B cell (primary cell): Measurements from ENCODE around the gene RREB1. TPM values are rescaled to one million over a fixed set of nuclear protein-coding genes. Genes with fewer than 3 reads are reported as not detected.

Source experiments
- ATAC-seq: fragments of 200-7000 bp; cut with Tn5 transposase; one replicate; pipeline ENCODE4 v1.10.0; 2021; ENCODE audit warnings: low read depth, mild to moderate bottlenecking, moderate number of reproducible peaks, moderate library complexity
- CTCF ChIA-PET: fragments of 350-600 bp; sonication (Branson Sonifier 250); formaldehyde crosslinking; loops from one replicate; lab custom pipeline; 2021; ENCODE audit warnings: antibody characterized with exemption, inconsistent platforms; lab: Charles Lee
- POLR2A ChIA-PET: fragments of 350-600 bp; sonication (Branson Sonifier 250); formaldehyde crosslinking; loops from one replicate; lab custom pipeline; 2021; ENCODE audit warnings: antibody characterized with exemption; lab: Charles Lee
- DNase-seq: peaks from one replicate; pipeline ENCODE4 v3.0.0; 2013
- H2AFZ ChIP-seq: 2 replicates; pipeline ENCODE4 v1.6.1; 2012; ENCODE audit warnings: mild to moderate bottlenecking, low read depth, low read length; ENCODE audit not compliant: insufficient read depth, poor library complexity, severe bottlenecking
- H3K27ac ChIP-seq, 2 donors: 1 replicate in 1 of 2; 2 replicates in 1 of 2; pipeline ENCODE4 v1.5.1; 2012 to 2013; ENCODE audit warnings: low read length in 2 of 2, mild to moderate bottlenecking in 2 of 2, moderate library complexity in 1 of 2
- H3K27me3 ChIP-seq, 4 experiments: fragments of 200-600 bp in 1 of 4; sonication (generic) in 1 of 4; replicated peaks in 1 of 4; 1 replicate in 2 of 4; 2 replicates in 2 of 4; pipeline versions ENCODE4 v1.6.1 to v1.7.0; 2013 to 2016; ENCODE audit warnings: low read length in 3 of 4, mild to moderate bottlenecking in 2 of 4, mixed read lengths in 1 of 4, moderate library complexity in 1 of 4; ENCODE audit not compliant: insufficient read depth in 4 of 4, control insufficient read depth in 3 of 4; ENCODE audit errors: control extremely low read depth in 1 of 4
- H3K36me3 ChIP-seq, 2 experiments: replicated peaks in 1 of 2; 1 replicate in 1 of 2; 2 replicates in 1 of 2; pipeline versions ENCODE4 v1.6.1 to v1.7.1; 2013; ENCODE audit warnings: low read length in 1 of 2; ENCODE audit not compliant: insufficient read depth in 2 of 2, control insufficient read depth in 1 of 2; ENCODE audit errors: control extremely low read depth in 1 of 2, extremely low read depth in 1 of 2
- H3K4me1 ChIP-seq, 2 donors: fragments of 200-600 bp in 1 of 2; sonication (generic) in 1 of 2; 1 replicate in 1 of 2; 2 replicates in 1 of 2; pipeline versions ENCODE4 v1.5.1 to v1.6.1; 2013 to 2017; ENCODE audit warnings: low read length in 2 of 2; ENCODE audit not compliant: control insufficient read depth in 2 of 2, insufficient read depth in 2 of 2
- H3K4me2 ChIP-seq: replicated peaks from 2 replicates; pipeline ENCODE3; 2012; ENCODE audit warnings: mild to moderate bottlenecking, low read depth, low read length; ENCODE audit not compliant: poor library complexity, severe bottlenecking
- H3K4me3 ChIP-seq, 5 experiments: fragments of 200-600 bp in 1 of 5; sonication (generic) in 1 of 5; 1 replicate in 3 of 5; 2 replicates in 2 of 5; pipeline versions ENCODE4 v1.5.1 to v1.7.0; 2011 to 2016; ENCODE audit warnings: low read length in 4 of 5, mild to moderate bottlenecking in 4 of 5, low read depth in 2 of 5, control low read depth in 1 of 5, moderate library complexity in 1 of 5; ENCODE audit not compliant: insufficient read depth in 1 of 5; ENCODE audit errors: control extremely low read depth in 1 of 5, extremely low read depth in 1 of 5
- H3K79me2 ChIP-seq: fragments of 200-600 bp; sonication (generic); one replicate; pipeline ENCODE4 v1.6.0; 2016; ENCODE audit warnings: low read length; ENCODE audit not compliant: control insufficient read depth, insufficient read depth
- H3K9ac ChIP-seq: fragments of 200-600 bp; sonication (generic); 2 replicates; pipeline ENCODE4 v1.6.1; 2017; ENCODE audit warnings: mild to moderate bottlenecking, low read length, moderate library complexity
- H3K9me3 ChIP-seq, 3 donors: one replicate each; pipeline versions ENCODE4 v1.6.1 to v1.7.1; 2013; ENCODE audit warnings: low read length in 2 of 3; ENCODE audit not compliant: control insufficient read depth in 2 of 3, insufficient read depth in 1 of 3; ENCODE audit errors: control extremely low read depth in 1 of 3
- H4K20me1 ChIP-seq: 2 replicates; pipeline ENCODE4 v1.6.0; 2012; ENCODE audit warnings: mild to moderate bottlenecking, low read length; ENCODE audit not compliant: insufficient read depth, control insufficient read depth, poor library complexity, severe bottlenecking
- H3K27ac Mint-ChIP-seq: one replicate; pipeline ENCODE4 v1.8.0; 2021; ENCODE audit warnings: mixed read lengths
- H3K27me3 Mint-ChIP-seq: one replicate; pipeline ENCODE4 v1.8.0; 2021; ENCODE audit warnings: mixed read lengths
- H3K4me1 Mint-ChIP-seq: one replicate; pipeline ENCODE4 v1.8.0; 2021; ENCODE audit warnings: mixed read lengths
- H3K4me3 Mint-ChIP-seq: one replicate; pipeline ENCODE4 v1.8.0; 2021; ENCODE audit warnings: mixed read lengths
- H3K9me3 Mint-ChIP-seq: one replicate; pipeline ENCODE4 v1.8.0; 2022; ENCODE audit warnings: mixed read lengths; ENCODE audit not compliant: insufficient read depth
- EZH2 ChIP-seq: IDR thresholded peaks from 2 replicates; pipeline ENCODE4 v1.6.1; 2012; ENCODE audit warnings: borderline replicate concordance, low read depth, mild to moderate bottlenecking, moderate library complexity, low read length; ENCODE audit not compliant: insufficient read depth, poor library complexity, severe bottlenecking
- WGBS: methylation state at CpG from one replicate; pipeline ENCODE4 v1.1.5; 2013; ENCODE audit warnings: missing lambda C conversion rate; ENCODE audit not compliant: insufficient coverage; 5-methylcytosine and 5-hydroxymethylcytosine counted together
- intact Hi-C: fragments of 100-400 bp; cut with micrococcal nuclease; formaldehyde crosslinking; loops from one replicate; pipeline ENCODE4 v1.10.0; 2022
- polyA plus RNA-seq: library from polyadenylated mRNA; depleted of rRNA; stranded (reverse); fragments of >200 nt; gene quantifications from 2 replicates; pipeline ENCODE4 v1.2.3, GENCODE V29; 2012
- total RNA-seq, 2 donors: library from RNA; stranded (reverse); fragments of 120-200 nt in 1 of 2; gene quantifications; 1 replicate in 1 of 2; 2 replicates in 1 of 2; pipeline versions ENCODE4 v1.2.3 to v1.2.4, GENCODE V29; 2013 to 2022
- TF ChIP-seq, protein P1 (sequence below): fragments of 200-600 bp; IDR thresholded peaks from one replicate; pipeline ENCODE4 v1.8.0; 2022; ENCODE audit warnings: antibody characterized with exemption, mild to moderate bottlenecking

The RREB1 gene
- total and polyA plus RNA-seq, 2 donors (not counting 1 experiment from before 2014, with no cell fraction given) = 10.4 to 58.6 TPM

DNA sequence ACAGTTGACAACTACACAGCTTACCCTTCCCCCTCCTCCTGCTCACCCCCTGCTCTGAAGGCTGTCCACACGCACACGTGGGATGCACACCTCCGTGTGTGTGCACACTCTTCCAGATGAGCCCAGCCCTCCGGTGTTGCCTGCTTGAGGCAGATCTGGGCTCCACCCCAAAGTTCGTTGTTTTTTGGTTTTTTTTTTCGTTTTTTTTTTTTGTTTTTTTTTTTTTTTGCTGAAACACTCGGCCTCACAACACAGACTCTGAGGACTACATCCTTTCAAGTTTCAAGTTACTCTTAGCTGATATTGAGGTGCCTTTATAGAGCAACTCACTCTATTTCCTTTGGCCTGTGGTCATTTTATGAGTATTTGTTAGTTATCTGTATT, 88.2 kb downstream of the RREB1 start:
- H3K79me2 ChIP-seq = peaks cover 19% of the 10 kb centered on the region
- no peak overlapping the region for H3K9ac ChIP-seq
- Mint-ChIP-seq H3K9me3 (no peaks in the 10 kb centered on the region), H3K4me1 (peaks cover 6% of the 10 kb centered on the region), H3K27ac (no peak overlapping the region), H3K27me3 (no peaks in the 10 kb centered on the region), H3K4me3 (no peak overlapping the region)
- ChIA-PET POLR2A (interaction anchor here (0.7 kb wide), 2 partner anchors 117 to 586 kb away, joined by 4 to 5 read pairs; no protein-coding TSS in a partner anchor), CTCF (no interaction called here)
- no peak overlapping the region for H3K4me2 ChIP-seq
- peaks cover 0 to 2% of the 10 kb centered on the region in 2 donors for H3K4me1 ChIP-seq
- TF ChIP-seq EZH2 = no peak
- ATAC-seq (no peak), DNase-seq (no peak)
- no peaks in the 10 kb centered on the region for H3K9me3 ChIP-seq
- H3K27ac ChIP-seq = no peak overlapping the region
- peaks cover 3 to 19% of the 10 kb centered on the region in 2 experiments for H3K36me3 ChIP-seq
- H3K4me3 ChIP-seq = no peak overlapping the region
- intact Hi-C loops = no loop called here
- H2AFZ ChIP-seq = no peak overlapping the region
- H3K27me3 ChIP-seq = no peaks in the 10 kb centered on the region
- peaks cover 21% of the 10 kb centered on the region for H4K20me1 ChIP-seq
- WGBS = 96% methylated on average over 4 of the region's 7 CpGs

DNA sequence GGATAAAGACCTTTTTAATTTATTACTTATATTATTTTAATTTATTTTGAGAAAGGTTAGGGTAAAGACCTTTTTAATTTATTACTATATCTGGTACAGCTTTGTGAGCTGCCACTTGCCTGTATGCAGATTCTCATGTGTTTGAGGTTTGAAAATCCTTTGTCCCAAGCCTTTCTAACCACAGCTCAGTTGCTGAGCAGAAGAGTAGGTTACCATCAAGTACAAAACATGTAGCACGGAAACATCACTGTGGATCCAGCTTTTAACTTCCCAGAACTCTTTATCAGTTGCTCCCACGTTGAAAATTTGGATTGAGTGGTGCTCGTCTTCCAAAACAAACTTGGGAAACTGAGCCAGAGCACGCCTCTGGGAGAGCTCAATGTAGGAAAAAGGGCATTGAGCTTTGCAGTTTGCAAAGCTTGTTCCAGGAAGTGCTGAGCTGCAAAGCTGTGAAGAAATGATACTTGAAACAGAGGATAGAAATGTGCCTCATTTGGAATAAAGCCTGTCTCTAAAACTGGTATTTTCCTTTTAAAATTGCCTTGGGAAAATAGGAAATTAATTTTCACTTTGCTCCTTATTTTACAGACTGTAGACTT, 89.0 kb downstream of the RREB1 start:
- H3K4me3 ChIP-seq = no peak overlapping the region
- H3K27me3 ChIP-seq = no peaks in the 10 kb centered on the region
- H3K9me3 ChIP-seq = no peaks in the 10 kb centered on the region
- intact Hi-C loops = no loop called here
- no peak overlapping the region for H3K27ac Mint-ChIP-seq
- CTCF ChIA-PET = no interaction called here
- no peaks in the 10 kb centered on the region for H3K9me3 Mint-ChIP-seq
- peaks cover 14% of the 10 kb centered on the region for H3K4me1 Mint-ChIP-seq
- peaks cover 3 to 19% of the 10 kb centered on the region in 2 experiments for H3K36me3 ChIP-seq
- H3K27ac ChIP-seq = no peak overlapping the region
- ATAC-seq = no peak
- H3K4me3 Mint-ChIP-seq = no peak overlapping the region
- 90% methylated on average over 2 of the region's 4 CpGs for WGBS
- no peak for TF ChIP-seq EZH2
- TF ChIP-seq, protein P1, sequence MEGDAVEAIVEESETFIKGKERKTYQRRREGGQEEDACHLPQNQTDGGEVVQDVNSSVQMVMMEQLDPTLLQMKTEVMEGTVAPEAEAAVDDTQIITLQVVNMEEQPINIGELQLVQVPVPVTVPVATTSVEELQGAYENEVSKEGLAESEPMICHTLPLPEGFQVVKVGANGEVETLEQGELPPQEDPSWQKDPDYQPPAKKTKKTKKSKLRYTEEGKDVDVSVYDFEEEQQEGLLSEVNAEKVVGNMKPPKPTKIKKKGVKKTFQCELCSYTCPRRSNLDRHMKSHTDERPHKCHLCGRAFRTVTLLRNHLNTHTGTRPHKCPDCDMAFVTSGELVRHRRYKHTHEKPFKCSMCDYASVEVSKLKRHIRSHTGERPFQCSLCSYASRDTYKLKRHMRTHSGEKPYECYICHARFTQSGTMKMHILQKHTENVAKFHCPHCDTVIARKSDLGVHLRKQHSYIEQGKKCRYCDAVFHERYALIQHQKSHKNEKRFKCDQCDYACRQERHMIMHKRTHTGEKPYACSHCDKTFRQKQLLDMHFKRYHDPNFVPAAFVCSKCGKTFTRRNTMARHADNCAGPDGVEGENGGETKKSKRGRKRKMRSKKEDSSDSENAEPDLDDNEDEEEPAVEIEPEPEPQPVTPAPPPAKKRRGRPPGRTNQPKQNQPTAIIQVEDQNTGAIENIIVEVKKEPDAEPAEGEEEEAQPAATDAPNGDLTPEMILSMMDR = no peak
- H3K9ac ChIP-seq = no peak overlapping the region
- DNase-seq = no peak
- H3K27me3 Mint-ChIP-seq = no peaks in the 10 kb centered on the region
- peaks cover 4 to 9% of the 10 kb centered on the region in 2 donors for H3K4me1 ChIP-seq
- H4K20me1 ChIP-seq = peaks cover 24% of the 10 kb centered on the region
- H3K79me2 ChIP-seq = peaks cover 17% of the 10 kb centered on the region
- POLR2A ChIA-PET = interaction anchor here (0.7 kb wide), 2 partner anchors 116 to 587 kb away, joined by 4 to 5 read pairs; no protein-coding TSS in a partner anchor
- H2AFZ ChIP-seq = no peak overlapping the region
- H3K4me2 ChIP-seq = no peak overlapping the region
